Measurements from ENCODE around the gene KLHL17. TPM values are rescaled to one million over a fixed set of nuclear protein-coding genes. Genes with fewer than 3 reads are reported as not detected.

The KLHL17 gene
- total RNA-seq, 5 donors from 2014 or later (not counting 1 experiment from before 2014, with no cell fraction given), result 17.5 to 45.3 (median 37.1) TPM

GRCh38 chr1:917466-918091, 42.8 kb upstream of the KLHL17 start:
- H3K27ac Mint-ChIP-seq, result no peak overlapping the region
- H3K36me3 Mint-ChIP-seq, result no peaks in the 10 kb centered on the region
- WGBS (ENCODE audit: insufficient coverage), result 74% methylated on average over 19 of the region's 22 CpGs
- Histone ChIP-seq H3K27me3 (replicated peaks in 1 of 2; ENCODE audit: control insufficient read depth in 2 of 2, extremely low read depth in 1 of 2, insufficient read depth in 2 of 2, low read length in 1 of 2) (peaks cover 0 to 95% of the 10 kb centered on the region in 2 experiments), H3K9me3 (no peaks in the 10 kb centered on the region), H3K4me1 (ENCODE audit: control insufficient read depth in 1 of 2, extremely low read depth in 1 of 2, insufficient read depth in 2 of 2, low read length in 2 of 2) (peaks cover 0 to 19% of the 10 kb centered on the region in 2 experiments), H3K36me3 (ENCODE audit: control insufficient read depth in 2 of 2, extremely low read depth in 1 of 2, insufficient read depth in 1 of 2, low read length in 1 of 2) (no peaks in the 10 kb centered on the region), H3K27ac (ENCODE audit: low read length) (no peak overlapping the region), H3K4me3 (ENCODE audit: control insufficient read depth in 1 of 2, extremely low read depth in 1 of 2, low read length in 1 of 2) (no peak overlapping the region)
- H3K27me3 Mint-ChIP-seq, result peaks cover 30 to 57% of the 10 kb centered on the region in 2 donors
- no peak for ATAC-seq (replicated peaks in 1 of 4)
- ChIA-PET CTCF (interaction anchor here in 1 of 2 donors (1.1 kb wide), 1 partner anchor 13 kb away, joined by 3 read pairs; no protein-coding TSS in a partner anchor), POLR2A (no interaction called here)
- H3K4me1 Mint-ChIP-seq, result peaks cover 6 to 19% (median 18%) of the 10 kb centered on the region in 3 donors
- DNase-seq, result no peak
- H3K4me3 Mint-ChIP-seq, result no peak overlapping the region
- H3K9me3 Mint-ChIP-seq, result no peaks in the 10 kb centered on the region

- Histone ChIP-seq H3K36me3 (ENCODE audit: control insufficient read depth in 2 of 2, extremely low read depth in 1 of 2, insufficient read depth in 1 of 2, low read length in 1 of 2) (no peaks in the 10 kb centered on the region), H3K27me3 (replicated peaks in 1 of 2; ENCODE audit: control insufficient read depth in 2 of 2, extremely low read depth in 1 of 2, insufficient read depth in 2 of 2, low read length in 1 of 2) (peaks cover 2 to 95% of the 10 kb centered on the region in 2 experiments), H3K4me1 (ENCODE audit: control insufficient read depth in 1 of 2, extremely low read depth in 1 of 2, insufficient read depth in 2 of 2, low read length in 2 of 2) (peaks cover 5 to 27% of the 10 kb centered on the region in 2 experiments), H3K9me3 (no peaks in the 10 kb centered on the region), H3K27ac (ENCODE audit: low read length) (no peak overlapping the region), H3K4me3 (ENCODE audit: control insufficient read depth in 1 of 2, extremely low read depth in 1 of 2, low read length in 1 of 2) (no peak overlapping the region)
- WGBS (ENCODE audit: insufficient coverage), result 89% methylated on average over 15 of the region's 15 CpGs
- H3K36me3 Mint-ChIP-seq, result no peaks in the 10 kb centered on the region
- H3K4me1 Mint-ChIP-seq, result peaks cover 11 to 21% (median 15%) of the 10 kb centered on the region in 3 donors
- ATAC-seq (replicated peaks in 1 of 4), result no peak
- H3K27ac Mint-ChIP-seq, result no peak overlapping the region
- H3K4me3 Mint-ChIP-seq, result no peak overlapping the region
- ChIA-PET CTCF (no interaction called here), POLR2A (no interaction called here)
- no peaks in the 10 kb centered on the region for H3K9me3 Mint-ChIP-seq
- no peak for DNase-seq
- peaks cover 26 to 62% of the 10 kb centered on the region in 2 donors for H3K27me3 Mint-ChIP-seq
Measured at GRCh38 chr1:918353-918752, 42.0 kb upstream of the KLHL17 start.

GRCh38 chr1:918843-919242, 41.5 kb upstream of the KLHL17 start:
- Histone ChIP-seq H3K4me1 (ENCODE audit: control insufficient read depth in 1 of 2, extremely low read depth in 1 of 2, insufficient read depth in 2 of 2, low read length in 2 of 2) (peaks cover 7 to 30% of the 10 kb centered on the region in 2 experiments), H3K4me3 (ENCODE audit: control insufficient read depth in 1 of 2, extremely low read depth in 1 of 2, low read length in 1 of 2) (no peak overlapping the region), H3K27ac (ENCODE audit: low read length) (no peak overlapping the region), H3K27me3 (replicated peaks in 1 of 2; ENCODE audit: control insufficient read depth in 2 of 2, extremely low read depth in 1 of 2, insufficient read depth in 2 of 2, low read length in 1 of 2) (peaks cover 2 to 93% of the 10 kb centered on the region in 2 experiments), H3K9me3 (no peaks in the 10 kb centered on the region), H3K36me3 (ENCODE audit: control insufficient read depth in 2 of 2, extremely low read depth in 1 of 2, insufficient read depth in 1 of 2, low read length in 1 of 2) (no peaks in the 10 kb centered on the region)
- DNase-seq, result no peak
- no peak for ATAC-seq (replicated peaks in 1 of 4)
- H3K27ac Mint-ChIP-seq, result no peak overlapping the region
- peaks cover 12 to 22% (median 15%) of the 10 kb centered on the region in 3 donors for H3K4me1 Mint-ChIP-seq
- peaks cover 26 to 62% of the 10 kb centered on the region in 2 donors for H3K27me3 Mint-ChIP-seq
- 88% methylated on average over 6 of the region's 6 CpGs for WGBS (ENCODE audit: insufficient coverage)
- no peak overlapping the region for H3K4me3 Mint-ChIP-seq
- H3K9me3 Mint-ChIP-seq, result no peaks in the 10 kb centered on the region
- no peaks in the 10 kb centered on the region for H3K36me3 Mint-ChIP-seq
- ChIA-PET POLR2A (no interaction called here), CTCF (no interaction called here)

DNA sequence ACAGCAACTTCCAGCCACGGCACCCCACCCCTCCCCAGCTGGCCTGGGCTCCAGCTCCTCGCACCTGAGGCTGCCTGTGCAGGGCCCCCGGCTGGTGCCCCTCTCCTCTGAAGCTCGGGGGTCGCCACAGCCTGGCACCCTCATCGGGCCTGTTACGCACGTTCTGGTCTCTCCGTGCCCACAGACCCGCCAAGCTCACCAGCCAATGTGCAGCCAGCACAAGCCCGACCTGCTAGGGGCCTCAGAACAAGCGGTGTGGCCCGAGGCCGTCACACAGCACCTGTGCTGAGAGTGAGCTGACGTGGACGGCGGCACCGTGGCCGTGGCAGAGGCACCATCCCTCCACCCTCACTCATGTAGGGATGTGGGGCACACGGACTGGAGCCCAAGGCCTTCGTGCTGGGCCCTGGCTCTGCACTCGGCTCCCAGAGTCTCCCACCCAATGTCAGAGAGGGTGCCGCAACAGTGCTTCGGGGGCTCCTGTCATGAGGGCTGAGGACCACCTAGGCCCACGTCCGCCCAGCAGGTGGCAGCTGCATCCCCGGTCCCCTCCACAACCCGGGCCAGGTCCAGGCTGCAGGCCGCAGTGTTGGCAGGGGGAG, 41.0 kb upstream of the KLHL17 start:
- Histone ChIP-seq H3K4me1 (ENCODE audit: control insufficient read depth in 1 of 2, extremely low read depth in 1 of 2, insufficient read depth in 2 of 2, low read length in 2 of 2) (peaks cover 7 to 30% of the 10 kb centered on the region in 2 experiments), H3K27me3 (replicated peaks in 1 of 2; ENCODE audit: control insufficient read depth in 2 of 2, extremely low read depth in 1 of 2, insufficient read depth in 2 of 2, low read length in 1 of 2) (peaks cover 2 to 88% of the 10 kb centered on the region in 2 experiments), H3K4me3 (ENCODE audit: control insufficient read depth in 1 of 2, extremely low read depth in 1 of 2, low read length in 1 of 2) (no peak overlapping the region), H3K9me3 (no peaks in the 10 kb centered on the region), H3K36me3 (ENCODE audit: control insufficient read depth in 2 of 2, extremely low read depth in 1 of 2, insufficient read depth in 1 of 2, low read length in 1 of 2) (no peaks in the 10 kb centered on the region), H3K27ac (ENCODE audit: low read length) (no peak overlapping the region)
- Mint-ChIP-seq H3K9me3 (no peaks in the 10 kb centered on the region), H3K27me3 (peaks cover 26 to 60% of the 10 kb centered on the region in 2 donors), H3K4me1 (peaks cover 12 to 22% (median 15%) of the 10 kb centered on the region in 3 donors), H3K36me3 (no peaks in the 10 kb centered on the region), H3K27ac (no peak overlapping the region), H3K4me3 (no peak overlapping the region)
- ATAC-seq (replicated peaks in 1 of 4) (no peak), DNase-seq (no peak)
- ChIA-PET POLR2A (no interaction called here), CTCF (no interaction called here)
- WGBS (ENCODE audit: insufficient coverage), result 90% methylated on average over 25 of the region's 29 CpGs

GRCh38 chr1:920010-920409, 40.4 kb upstream of the KLHL17 start:
- CTCF ChIA-PET, result no interaction called here
- WGBS (ENCODE audit: insufficient coverage), result 88% methylated on average over 20 of the region's 23 CpGs

DNA sequence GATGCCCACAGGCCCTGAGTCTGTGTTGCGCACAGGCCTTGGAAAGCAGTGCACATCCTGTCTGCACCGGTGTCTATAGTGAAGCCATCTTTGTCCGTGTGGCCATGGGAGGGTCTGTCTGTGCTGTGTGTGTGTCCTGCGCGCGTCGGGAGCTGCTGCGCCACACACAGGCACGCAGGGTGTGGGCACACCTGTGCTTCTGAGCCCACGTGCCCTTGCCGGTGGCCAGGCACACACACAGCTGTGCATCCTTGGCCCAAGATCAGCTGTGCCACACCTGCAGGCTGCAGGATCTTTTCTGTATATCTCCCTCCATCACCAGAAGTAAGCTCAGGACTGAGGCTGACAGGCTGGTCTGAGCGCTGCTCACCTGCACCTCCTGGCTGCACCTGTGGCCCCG, 39.9 kb upstream of the KLHL17 start:
- H3K9me3 Mint-ChIP-seq, result no peaks in the 10 kb centered on the region
- Histone ChIP-seq H3K4me1 (ENCODE audit: control insufficient read depth in 1 of 2, extremely low read depth in 1 of 2, insufficient read depth in 2 of 2, low read length in 2 of 2) (peaks cover 7 to 37% of the 10 kb centered on the region in 2 experiments), H3K4me3 (ENCODE audit: control insufficient read depth in 1 of 2, extremely low read depth in 1 of 2, low read length in 1 of 2) (no peak overlapping the region), H3K27me3 (replicated peaks in 1 of 2; ENCODE audit: control insufficient read depth in 2 of 2, extremely low read depth in 1 of 2, insufficient read depth in 2 of 2, low read length in 1 of 2) (peaks cover 2 to 88% of the 10 kb centered on the region in 2 experiments), H3K27ac (ENCODE audit: low read length) (no peak overlapping the region), H3K9me3 (no peaks in the 10 kb centered on the region), H3K36me3 (ENCODE audit: control insufficient read depth in 2 of 2, extremely low read depth in 1 of 2, insufficient read depth in 1 of 2, low read length in 1 of 2) (no peaks in the 10 kb centered on the region)
- ATAC-seq (replicated peaks in 1 of 4) (no peak), DNase-seq (no peak)
- no peaks in the 10 kb centered on the region for H3K36me3 Mint-ChIP-seq
- WGBS (ENCODE audit: insufficient coverage), result 18% methylated on average over 11 of the region's 13 CpGs
- no peak overlapping the region for H3K27ac Mint-ChIP-seq
- peaks cover 26 to 59% of the 10 kb centered on the region in 2 donors for H3K27me3 Mint-ChIP-seq
- H3K4me3 Mint-ChIP-seq, result peak overlapping the region in 1 of 3 donors; percentile 26
- POLR2A ChIA-PET, result no interaction called here
- CTCF ChIA-PET, result no interaction called here
- peaks cover 12 to 22% (median 15%) of the 10 kb centered on the region in 3 donors for H3K4me1 Mint-ChIP-seq

More at GRCh38 chr1:920010-920409, 40.4 kb upstream of the KLHL17 start:
- Histone ChIP-seq H3K27me3 (replicated peaks in 1 of 2; ENCODE audit: control insufficient read depth in 2 of 2, extremely low read depth in 1 of 2, insufficient read depth in 2 of 2, low read length in 1 of 2) (peaks cover 2 to 90% of the 10 kb centered on the region in 2 experiments), H3K27ac (ENCODE audit: low read length) (no peak overlapping the region), H3K9me3 (no peaks in the 10 kb centered on the region), H3K36me3 (ENCODE audit: control insufficient read depth in 2 of 2, extremely low read depth in 1 of 2, insufficient read depth in 1 of 2, low read length in 1 of 2) (no peaks in the 10 kb centered on the region), H3K4me3 (ENCODE audit: control insufficient read depth in 1 of 2, extremely low read depth in 1 of 2, low read length in 1 of 2) (no peak overlapping the region), H3K4me1 (ENCODE audit: control insufficient read depth in 1 of 2, extremely low read depth in 1 of 2, insufficient read depth in 2 of 2, low read length in 2 of 2) (peaks cover 7 to 35% of the 10 kb centered on the region in 2 experiments)
- no peak for DNase-seq
- Mint-ChIP-seq H3K27ac (no peak overlapping the region), H3K27me3 (peaks cover 26 to 61% of the 10 kb centered on the region in 2 donors), H3K36me3 (no peaks in the 10 kb centered on the region), H3K4me1 (peaks cover 12 to 22% (median 15%) of the 10 kb centered on the region in 3 donors), H3K4me3 (peak overlapping the region in 1 of 3 donors; percentile 26), H3K9me3 (no peaks in the 10 kb centered on the region)
- ATAC-seq (replicated peaks in 1 of 4), result no peak
- POLR2A ChIA-PET, result no interaction called here

Data from T-cell (primary cell).